Stimulated activated CD8-positive, alpha-beta memory T cell treated with anti-CD3 and anti-CD28 coated beads, Interleukin-7, amount 100 ng/mL, for 4 hours (primary cell): ENCODE results near the gene UQCRC2.
"Not testable (repeated sequence)": the region's sequence is repeated elsewhere in the genome, so short reads cannot be mapped to it uniquely, and the experiment has no call there.

Experiments
- DNase-seq, 2 donors: peaks; one replicate each; pipeline ENCODE4 v3.0.0-alpha.2; 2020; ENCODE audit warnings: low read depth in 2 of 2

UQCRC2 gene

GRCh38 chr16:21982108-21982507 is 28.9 kb downstream of the UQCRC2 start:
- DNase-seq, result no peak

- DNase-seq, result no peak
These were observed 30.9 kb downstream of the UQCRC2 start for GRCh38 chr16:21984062-21984461.

DNA sequence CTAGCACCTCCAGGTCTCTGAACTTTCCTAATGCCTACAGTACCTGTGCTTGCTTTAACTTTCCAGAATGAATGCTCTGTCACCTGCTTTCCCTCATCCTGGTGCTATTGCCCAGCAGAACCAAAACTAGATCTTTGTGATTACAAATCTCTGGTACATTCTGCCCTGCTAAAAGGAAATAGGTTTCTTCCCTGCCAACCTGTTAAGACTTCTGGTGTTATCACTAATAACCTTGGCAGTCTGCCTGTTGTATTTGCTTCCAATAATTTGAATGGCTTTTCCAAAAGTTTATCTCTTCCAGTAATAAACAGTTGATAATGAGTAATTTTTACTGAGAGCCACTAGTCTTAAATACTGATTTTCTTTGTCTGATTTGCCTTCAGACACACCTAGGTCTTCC is 32.4 kb downstream of the UQCRC2 start:
- no peak for DNase-seq

- no peak for DNase-seq
These were observed 33.6 kb downstream of the UQCRC2 start for GRCh38 chr16:21986692-21987246.

- DNase-seq, result no peak
These were observed 34.3 kb downstream of the UQCRC2 start for GRCh38 chr16:21987498-21987897.

- no peak for DNase-seq
These were observed 36.0 kb downstream of the UQCRC2 start for GRCh38 chr16:21989133-21989532.

- no peak for DNase-seq
These were observed 36.6 kb downstream of the UQCRC2 start for GRCh38 chr16:21989751-21990150.

DNA sequence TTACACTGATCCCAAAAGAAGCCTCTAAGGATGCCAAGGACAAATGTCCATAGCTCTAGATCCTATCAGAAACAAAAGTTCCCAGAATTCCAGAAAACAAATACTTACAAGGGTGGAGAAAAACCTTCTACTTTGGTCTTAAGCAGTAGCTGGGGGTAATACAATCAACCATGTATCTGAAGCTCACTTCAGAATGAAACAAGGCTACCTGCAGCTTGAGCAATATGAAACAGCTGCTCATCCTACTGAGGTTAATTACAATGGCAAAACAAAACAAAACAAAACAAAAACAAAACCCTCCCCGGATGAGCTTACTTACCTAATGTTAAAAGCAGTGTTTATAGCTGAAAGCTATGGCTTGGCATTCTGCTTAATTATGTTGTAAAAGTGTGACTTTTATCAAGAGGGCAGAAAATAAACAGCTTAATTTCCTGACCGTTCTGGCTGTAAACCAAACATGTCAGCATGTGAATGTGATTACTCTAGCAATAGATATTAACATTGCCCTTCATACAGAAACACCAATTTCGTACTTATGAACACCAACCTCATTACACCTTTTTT is 37.3 kb downstream of the UQCRC2 start:
- no peak for DNase-seq

- DNase-seq, result no peak
These were observed 38.5 kb downstream of the UQCRC2 start for GRCh38 chr16:21991621-21992020.

DNA sequence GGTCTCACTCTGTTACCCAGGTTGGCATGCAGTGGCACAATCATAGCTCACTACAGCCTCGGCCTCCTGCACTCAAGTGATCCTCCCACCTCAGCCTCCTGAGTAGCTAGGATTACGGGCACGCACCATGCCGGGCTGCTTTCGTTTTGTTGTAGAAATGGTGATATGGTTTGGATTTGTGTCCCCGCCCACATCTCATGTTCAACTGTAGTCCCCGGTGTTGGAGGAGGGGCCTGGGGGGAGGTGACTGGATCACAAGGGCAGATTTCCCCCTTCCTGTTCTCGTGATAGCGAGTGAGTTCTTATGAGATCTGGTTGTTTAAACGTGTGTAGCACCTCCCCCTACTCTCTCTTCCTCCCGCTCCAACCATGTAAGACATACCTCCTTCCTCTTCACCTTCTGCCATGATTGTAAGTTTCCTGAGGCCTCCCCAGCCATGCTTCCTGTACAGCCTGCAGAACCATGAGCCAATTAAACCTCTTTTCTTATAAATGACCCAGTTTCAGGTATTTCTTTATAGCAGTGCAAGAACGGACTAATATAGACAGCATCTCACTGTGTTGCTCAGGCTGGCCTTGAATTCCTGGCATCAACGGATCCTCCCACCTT is 41.8 kb downstream of the UQCRC2 start:
- DNase-seq, result no peak

DNA sequence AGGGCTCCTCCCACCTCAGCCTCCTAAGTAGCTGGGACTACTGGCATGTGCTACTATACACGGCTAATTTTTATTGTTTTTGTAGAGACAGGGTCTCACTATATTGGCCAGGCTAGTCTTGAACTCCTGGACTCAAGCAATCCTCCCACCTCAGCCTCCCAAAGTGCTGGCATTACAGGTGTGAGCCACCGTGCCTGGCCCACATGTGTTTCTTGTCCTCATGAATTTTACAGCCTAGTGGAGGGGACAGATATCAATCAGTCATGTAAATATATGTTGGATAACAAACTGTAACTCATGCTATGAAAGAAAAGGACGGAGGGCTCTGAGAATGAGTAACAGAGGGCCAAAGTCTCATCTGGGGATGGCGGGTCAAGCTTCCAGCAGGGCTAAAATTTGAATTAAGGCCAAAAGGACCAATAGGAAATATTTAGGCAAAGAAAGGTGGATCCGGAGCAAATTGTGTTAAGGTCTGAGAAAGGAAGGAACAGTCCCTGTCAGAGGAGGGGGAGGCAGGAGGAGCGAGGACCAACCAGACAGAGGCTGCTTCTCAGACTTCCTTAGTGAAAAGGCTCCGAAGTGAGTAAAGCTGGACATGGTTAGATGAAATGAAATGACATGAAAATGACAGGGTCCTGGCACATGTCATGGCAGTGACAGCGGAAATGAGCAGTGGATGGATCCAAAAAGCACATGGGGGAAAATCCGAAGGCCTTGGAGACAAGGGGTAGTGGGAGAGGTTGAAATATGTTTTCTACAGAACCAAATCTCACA is 43.9 kb downstream of the UQCRC2 start:
- no peak for DNase-seq

GRCh38 chr16:21997697-21998480 is 44.7 kb downstream of the UQCRC2 start:
- DNase-seq, result no peak

- no peak for DNase-seq
These were observed 48.4 kb downstream of the UQCRC2 start for GRCh38 chr16:22001591-22001990.

GRCh38 chr16:22002047-22002446 is 48.9 kb downstream of the UQCRC2 start:
- DNase-seq, result not testable (repeated sequence)

DNA sequence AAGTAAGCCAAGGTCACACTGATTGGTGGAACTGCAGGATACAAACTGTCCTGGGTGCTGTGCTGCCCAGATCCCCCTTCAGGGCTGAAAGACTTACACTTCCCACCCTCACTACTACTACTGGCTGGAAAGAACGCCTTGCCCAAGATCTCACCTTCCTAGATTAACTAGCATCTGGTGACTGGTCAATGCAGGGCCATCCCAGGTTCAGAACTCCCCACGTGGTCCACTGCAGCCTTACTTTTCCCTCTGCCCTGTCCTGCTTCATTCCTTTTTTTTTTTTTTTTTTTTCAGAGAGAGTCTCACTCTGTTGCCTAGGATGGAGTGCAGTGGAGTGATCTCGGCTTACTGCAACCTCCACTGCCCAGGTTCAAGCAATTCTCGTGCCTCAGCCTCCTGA is 50.0 kb downstream of the UQCRC2 start:
- no peak for DNase-seq

DNA sequence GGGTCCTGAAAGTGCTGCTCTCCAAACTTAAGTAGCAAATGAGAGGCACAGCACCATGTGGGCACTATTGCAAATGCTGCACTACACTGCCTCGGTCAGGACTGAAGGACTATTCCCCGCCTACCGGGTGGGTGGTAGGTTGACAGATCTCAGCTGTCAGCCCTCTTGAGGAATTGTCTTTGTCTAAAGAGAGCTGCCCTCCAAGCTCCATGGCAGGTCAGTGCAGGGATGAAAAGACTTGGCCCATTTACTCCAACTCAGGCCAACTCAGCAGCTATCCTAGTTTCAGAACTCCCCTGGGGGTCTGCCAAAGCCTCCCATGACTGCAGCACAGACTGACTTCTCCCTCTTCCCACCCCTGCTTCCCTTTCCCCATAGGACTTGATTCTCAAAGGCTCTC is 51.2 kb downstream of the UQCRC2 start:
- DNase-seq, result no peak

GRCh38 chr16:22005746-22006145 is 52.6 kb downstream of the UQCRC2 start:
- no peak for DNase-seq

GRCh38 chr16:22006636-22007035 is 53.5 kb downstream of the UQCRC2 start:
- no peak for DNase-seq

- DNase-seq, result no peak
These were observed 54.0 kb downstream of the UQCRC2 start for GRCh38 chr16:22007159-22007508.

DNA sequence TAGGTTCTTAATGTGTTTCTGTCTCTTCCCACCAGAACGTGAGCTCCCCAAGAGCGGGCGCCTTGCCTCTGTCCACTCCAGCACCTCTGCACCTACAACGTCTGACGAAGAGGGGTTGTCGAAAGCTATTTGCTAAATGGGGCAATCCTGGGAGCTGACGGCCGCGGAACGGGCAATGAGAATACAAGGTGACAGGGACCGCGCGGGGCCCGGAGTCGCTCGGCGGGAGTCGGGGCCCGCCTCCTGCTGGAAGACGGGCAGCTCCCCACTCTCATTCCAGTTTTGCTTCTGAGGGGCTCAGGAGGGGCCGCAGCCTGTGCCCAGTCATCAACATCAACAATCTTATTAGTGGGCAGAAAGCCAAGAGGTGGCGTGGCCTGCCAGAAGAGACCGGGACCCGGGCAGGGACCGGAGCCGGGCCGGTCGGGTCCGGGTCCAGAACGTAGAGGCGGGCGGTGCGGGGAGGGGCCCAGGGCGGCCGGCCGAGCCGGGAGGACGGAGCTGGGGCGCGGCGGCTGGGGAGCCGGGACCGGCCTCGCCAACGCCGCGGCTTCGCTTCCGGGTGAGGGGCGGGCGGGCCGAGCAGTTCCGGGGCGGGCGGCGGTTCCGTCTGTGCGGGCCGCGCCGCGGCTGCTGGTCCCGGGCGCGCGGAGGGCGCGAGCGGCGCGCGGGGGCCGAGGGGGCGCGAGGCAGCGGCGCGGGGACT is 54.5 kb downstream of the UQCRC2 start, which contains the start of gene MOSMO:
MOSMO (plus strand) TSS at position 603 of the 706 bp plus-strand sequence. CDS start 191 bp downstream, outside the sequence.
- DNase-seq, result peak in 1 of 2 donors; percentile 69
